H1 (cell line): Measurements from ENCODE around the gene LARP6. TPM values are rescaled to one million over a fixed set of nuclear protein-coding genes. Genes with fewer than 3 reads are reported as not detected.

ENCODE experiments used
- CTCF ChIA-PET: fragments of 300-600 bp; sonication (Branson Sonifier 250); formaldehyde crosslinking; loops from one replicate; lab custom pipeline; 2021; ENCODE audit not compliant: partially characterized antibody; lab: Charles Lee
- POLR2A ChIA-PET: fragments of 300-600 bp; sonication (Branson Sonifier 250); formaldehyde crosslinking; loops from one replicate; lab custom pipeline; 2021; ENCODE audit warnings: inconsistent platforms; ENCODE audit not compliant: partially characterized antibody; lab: Charles Lee
- DNase-seq, 2 experiments: peaks; one replicate each; pipeline versions ENCODE4 v3.0.0 to v3.0.0-alpha.2; 2010 to 2022; ENCODE audit warnings: low spot score in 2 of 2, low read depth in 1 of 2, mixed read lengths in 1 of 2
- FAIRE-seq: peaks from 2 replicates; lab custom pipeline; 2011; peaks lifted over from hg19 to GRCh38; lab: Jason Lieb, UNC
- H2AFZ ChIP-seq: 2 replicates; pipeline ENCODE4 v1.8.1; 2012; ENCODE audit warnings: low read length, inconsistent platforms
- H2AK5ac ChIP-seq: 2 replicates; pipeline ENCODE4 v1.6.1; 2013; ENCODE audit warnings: low read depth, low read length
- H2BK120ac ChIP-seq: replicated peaks from 2 replicates; pipeline ENCODE3; 2013; ENCODE audit warnings: low read depth, low read length, inconsistent platforms
- H2BK12ac ChIP-seq: 2 replicates; pipeline ENCODE4 v1.6.1; 2013; ENCODE audit warnings: low read depth, low read length
- H2BK15ac ChIP-seq: 2 replicates; pipeline ENCODE4 v1.6.1; 2013; ENCODE audit warnings: low read length
- H2BK20ac ChIP-seq: 2 replicates; pipeline ENCODE4 v1.6.1; 2013; ENCODE audit warnings: low read length
- H2BK5ac ChIP-seq: 2 replicates; pipeline ENCODE4 v1.6.1; 2013; ENCODE audit warnings: low read depth, low read length
- H3K14ac ChIP-seq: 2 replicates; pipeline ENCODE4 v1.6.1; 2013; ENCODE audit warnings: inconsistent platforms; ENCODE audit not compliant: insufficient read length
- H3K18ac ChIP-seq: 2 replicates; pipeline ENCODE4 v1.6.1; 2013; ENCODE audit warnings: low read length; ENCODE audit errors: extremely low read depth
- H3K23ac ChIP-seq: 2 replicates; pipeline ENCODE4 v1.6.1; 2013; ENCODE audit warnings: inconsistent platforms; ENCODE audit not compliant: insufficient read length
- H3K23me2 ChIP-seq: 2 replicates; pipeline ENCODE4 v1.6.1; 2013; ENCODE audit warnings: low read depth, low read length
- H3K27ac ChIP-seq: 2 replicates; pipeline ENCODE4 v1.6.1; 2011; ENCODE audit warnings: low read depth, low read length, inconsistent platforms
- H3K27me3 ChIP-seq, 4 experiments: replicated peaks in 1 of 4; 1 replicate in 1 of 4; 2 replicates in 3 of 4; pipeline versions ENCODE4 v1.6.1 to v1.8.1; 2011 to 2013; ENCODE audit warnings: low read length in 3 of 4, mild to moderate bottlenecking in 3 of 4, inconsistent platforms in 2 of 4, mixed read lengths in 2 of 4, moderate library complexity in 1 of 4; ENCODE audit not compliant: control insufficient read depth in 3 of 4, insufficient read depth in 3 of 4; ENCODE audit errors: extremely low read depth in 1 of 4
- H3K36me3 ChIP-seq, 4 experiments: 2 replicates each; pipeline versions ENCODE4 v1.6.1 to v1.8.1; 2011 to 2013; ENCODE audit warnings: mild to moderate bottlenecking in 4 of 4, low read length in 3 of 4, moderate library complexity in 2 of 4, control low read depth in 1 of 4, inconsistent platforms in 1 of 4; ENCODE audit not compliant: insufficient read depth in 4 of 4, control insufficient read depth in 2 of 4
- H3K4ac ChIP-seq: replicated peaks from 2 replicates; pipeline ENCODE3; 2013; ENCODE audit warnings: low read length, low read depth, mixed read lengths, inconsistent platforms; ENCODE audit not compliant: insufficient read length
- H3K4me1 ChIP-seq, 4 experiments: replicated peaks in 1 of 4; 1 replicate in 1 of 4; 2 replicates in 3 of 4; pipeline versions ENCODE4 v1.6.1 to v1.8.1; 2011 to 2013; ENCODE audit warnings: low read length in 3 of 4, inconsistent platforms in 2 of 4, mixed read lengths in 1 of 4; ENCODE audit not compliant: insufficient read depth in 4 of 4, control insufficient read depth in 3 of 4
- H3K4me2 ChIP-seq, 2 experiments: 2 replicates each; pipeline versions ENCODE4 v1.6.1 to v1.8.1; 2011 to 2013; ENCODE audit warnings: low read depth in 2 of 2, low read length in 2 of 2, control low read depth in 1 of 2, inconsistent platforms in 1 of 2, mild to moderate bottlenecking in 1 of 2; ENCODE audit not compliant: insufficient read depth in 1 of 2
- H3K4me3 ChIP-seq, 4 experiments: fragments of 200-600, 300-600 bp in 1 of 4; sonication (generic), shearing (Covaris generic), sonication (Bioruptor Twin) in 1 of 4; 2 replicates each; pipeline versions ENCODE4 v1.5.1 to v1.8.1; 2011 to 2016; ENCODE audit warnings: low read length in 4 of 4, low read depth in 3 of 4, control low read depth in 2 of 4, inconsistent platforms in 2 of 4, mild to moderate bottlenecking in 2 of 4, mixed read lengths in 1 of 4, moderate library complexity in 1 of 4; ENCODE audit not compliant: insufficient read depth in 2 of 4; ENCODE audit errors: extremely low read depth in 1 of 4
- H3K56ac ChIP-seq: replicated peaks from 2 replicates; pipeline ENCODE3; 2013; ENCODE audit warnings: low read depth, mild to moderate bottlenecking, mixed read lengths, low read length, inconsistent platforms; ENCODE audit not compliant: insufficient read length
- H3K79me1 ChIP-seq: 2 replicates; pipeline ENCODE4 v1.6.1; 2013; ENCODE audit warnings: low read depth, low read length, control low read depth
- H3K79me2 ChIP-seq, 2 experiments: 2 replicates each; pipeline versions ENCODE4 v1.6.1 to v1.8.1; 2012 to 2013; ENCODE audit warnings: low read length in 2 of 2, mild to moderate bottlenecking in 2 of 2, inconsistent platforms in 1 of 2; ENCODE audit not compliant: insufficient read depth in 2 of 2, control insufficient read depth in 1 of 2
- H3K9ac ChIP-seq, 4 experiments: replicated peaks in 1 of 4; 1 replicate in 1 of 4; 2 replicates in 3 of 4; pipeline versions ENCODE4 v1.6.1 to v1.8.1; 2011 to 2013; ENCODE audit warnings: low read depth in 3 of 4, low read length in 3 of 4, control low read depth in 2 of 4, mild to moderate bottlenecking in 2 of 4, moderate library complexity in 2 of 4, inconsistent platforms in 1 of 4; ENCODE audit errors: extremely low read depth in 1 of 4
- H3K9me3 ChIP-seq, 2 experiments: 2 replicates each; pipeline versions ENCODE4 v1.6.1 to v1.8.1; 2012 to 2013; ENCODE audit warnings: mild to moderate bottlenecking in 2 of 2, moderate library complexity in 2 of 2, control low read depth in 1 of 2, inconsistent platforms in 1 of 2, low read depth in 1 of 2, low read length in 1 of 2, mixed read lengths in 1 of 2; ENCODE audit not compliant: insufficient read depth in 2 of 2
- H4K20me1 ChIP-seq, 2 experiments: replicated peaks in 1 of 2; 2 replicates each; pipeline versions ENCODE3 to v1.8.1; 2011 to 2013; ENCODE audit warnings: inconsistent platforms in 2 of 2, low read length in 2 of 2, mild to moderate bottlenecking in 1 of 2; ENCODE audit not compliant: insufficient read depth in 2 of 2, control insufficient read depth in 1 of 2
- H4K5ac ChIP-seq: 2 replicates; pipeline ENCODE4 v1.6.1; 2013; ENCODE audit warnings: low read length, low read depth, mixed read lengths, inconsistent platforms; ENCODE audit not compliant: insufficient read length
- H4K8ac ChIP-seq: 2 replicates; pipeline ENCODE4 v1.8.0; 2013; ENCODE audit warnings: mild to moderate bottlenecking, moderate library complexity, low read length, inconsistent platforms; ENCODE audit not compliant: insufficient read depth; ENCODE audit errors: extremely low read depth
- H4K91ac ChIP-seq: replicated peaks from 2 replicates; pipeline ENCODE3; 2013; ENCODE audit warnings: low read length, mixed read lengths, inconsistent platforms; ENCODE audit not compliant: insufficient read length
- JUN ChIP-seq: IDR thresholded peaks from 2 replicates; pipeline ENCODE4 v1.6.1; 2011; ENCODE audit warnings: low read depth, mild to moderate bottlenecking, improper control_type of control experiment, low read length
- MAX ChIP-seq: IDR thresholded peaks from 2 replicates; pipeline ENCODE4 v1.6.1; 2012; ENCODE audit warnings: inconsistent platforms
- SP2 ChIP-seq: IDR thresholded peaks from 2 replicates; pipeline ENCODE4 v1.6.1; 2012; ENCODE audit warnings: mild to moderate bottlenecking, low read length, inconsistent platforms
- TAF1 ChIP-seq: IDR thresholded peaks from 2 replicates; pipeline ENCODE4 v1.6.1; 2011; ENCODE audit warnings: mild to moderate bottlenecking, low read depth, low read length
- ZNF274 ChIP-seq: IDR thresholded peaks from 2 replicates; pipeline ENCODE4 v1.7.0; 2012; ENCODE audit warnings: low read length, borderline replicate concordance; ENCODE audit errors: extremely low read depth
- WGBS, 2 experiments: shearing (Covaris generic) in 1 of 2; methylation state at CpG; one replicate each; pipeline versions ENCODE4 v1.1.6 to v1.1.7; 2013 to 2015; ENCODE audit warnings: low lambda C conversion rate in 2 of 2, mixed read lengths in 2 of 2, inconsistent platforms in 1 of 2, low coverage in 1 of 2, missing lambda C conversion rate in 1 of 2; ENCODE audit not compliant: insufficient replicate concordance in 2 of 2, insufficient coverage in 1 of 2, insufficient read length in 1 of 2; ENCODE audit errors: extremely low coverage in 1 of 2, missing lambda C conversion rate in 1 of 2; 5-methylcytosine and 5-hydroxymethylcytosine counted together
- polyA plus RNA-seq, 7 experiments: library from polyadenylated mRNA; depleted of rRNA in 3 of 7; stranded (reverse) in 5 of 7; unstranded in 2 of 7; fragments of >200 nt in 5 of 7; fragments of 200-250 nt in 2 of 7; gene quantifications; 1 replicate in 5 of 7; 2 replicates in 1 of 7; 4 replicates in 1 of 7; pipeline versions ENCODE4 v1.2.1 to v1.2.3, GENCODE V29; 2011 to 2013; ENCODE audit warnings: missing spikeins in 2 of 7, mixed read lengths in 2 of 7
- total RNA-seq: library from RNA; stranded (reverse); fragmentation: NEBNext Ultra II Directional; extraction: Animal tissue kit (Norgen Biotek cat#: 25700); gene quantifications from 2 replicates; pipeline ENCODE4 v1.2.1, GENCODE V29; 2021

LARP6 gene
- total and polyA plus RNA-seq, 2 of the 8 experiments (the other 6 are each of a cell fraction or from before 2014, with no cell fraction given), result 21.0 to 24.7 TPM

GRCh38 chr15:70795311-70795665 is 58.7 kb downstream of the LARP6 start:
- no peaks in the 10 kb centered on the region for H3K79me2 ChIP-seq
- H3K4ac ChIP-seq, result no peak overlapping the region
- no peak overlapping the region for H3K9ac ChIP-seq
- FAIRE-seq (no peak), DNase-seq (no peak)
- H3K18ac ChIP-seq, result no peak overlapping the region
- 94% methylated on average over 2 of the region's 2 CpGs; no CpG with 5 or more reads in 1 of the 2 experiments for WGBS, 2 experiments
- ChIA-PET POLR2A (no interaction called here), CTCF (interaction anchor here (0.6 to 1.8 kb wide), 4 partner anchors 16 to 73 kb away, joined by 3 read pairs; no protein-coding TSS in a partner anchor)
- no peak overlapping the region for H2BK120ac ChIP-seq
- H3K27ac ChIP-seq, result no peak overlapping the region
- H3K56ac ChIP-seq, result no peak overlapping the region
- no peak overlapping the region for H2BK5ac ChIP-seq
- H3K14ac ChIP-seq, result no peak overlapping the region
- no peak overlapping the region for H3K4me3 ChIP-seq
- no peaks in the 10 kb centered on the region; a peak in 1 of 7 replicates for H3K4me1 ChIP-seq
- H2AFZ ChIP-seq, result no peak overlapping the region
- H2BK20ac ChIP-seq, result no peak overlapping the region
- H3K23me2 ChIP-seq, result no peaks in the 10 kb centered on the region
- no peak overlapping the region for H4K91ac ChIP-seq
- H3K9me3 ChIP-seq, result no peaks in the 10 kb centered on the region; a peak in 1 of 4 replicates
- H3K4me2 ChIP-seq, result no peak overlapping the region
- H3K23ac ChIP-seq, result no peak overlapping the region
- H4K20me1 ChIP-seq, result no peaks in the 10 kb centered on the region
- H3K36me3 ChIP-seq, result no peaks in the 10 kb centered on the region
- no peak overlapping the region for H4K8ac ChIP-seq
- H4K5ac ChIP-seq, result no peak overlapping the region
- TF ChIP-seq TAF1 (no peak), JUN (no peak), SP2 (no peak), ZNF274 (no peak), MAX (no peak)
- no peaks in the 10 kb centered on the region for H3K79me1 ChIP-seq
- no peak overlapping the region for H2BK15ac ChIP-seq
- no peak overlapping the region for H2BK12ac ChIP-seq
- no peak overlapping the region for H2AK5ac ChIP-seq
- H3K27me3 ChIP-seq, result no peaks in the 10 kb centered on the region
